Stimulated activated naive CD8-positive, alpha-beta T cell treated with anti-CD3 and anti-CD28 coated beads, Interleukin-15, Interleukin-2, amounts not matched to agents 100 U/mL and 50 U/mL, for 24 hours (primary cell): Measurements from ENCODE around the gene STYXL1.

Experiments
- ATAC-seq: fragments of 150-1000 bp; cut with Tn5 transposase; one replicate; pipeline ENCODE4 v1.10.0; 2021
- DNase-seq: peaks from one replicate; pipeline ENCODE4 v3.0.0; 2021

STYXL1 gene

GRCh38 chr7:75955331-75955955 lies 92.4 kb downstream of the STYXL1 start:
- no peak for ATAC-seq
- DNase-seq: no peak

- ATAC-seq: no peak
- no peak for DNase-seq
These were observed 93.9 kb downstream of the STYXL1 start for GRCh38 chr7:75953931-75954330.

GRCh38 chr7:75953431-75953830 lies 94.4 kb downstream of the STYXL1 start:
- ATAC-seq: no peak
- no peak for DNase-seq

- no peak for ATAC-seq
These were observed 96.3 kb downstream of the STYXL1 start for GRCh38 chr7:75951506-75951905.

GRCh38 chr7:75950111-75950681 lies 97.6 kb downstream of the STYXL1 start:
- DNase-seq: no peak

More at GRCh38 chr7:75951506-75951905, 96.3 kb downstream of the STYXL1 start:
- DNase-seq: no peak

GRCh38 chr7:75948179-75948578 lies 99.6 kb downstream of the STYXL1 start:
- no peak for ATAC-seq

More at GRCh38 chr7:75950111-75950681, 97.6 kb downstream of the STYXL1 start:
- no peak for ATAC-seq

More at GRCh38 chr7:75948179-75948578, 99.6 kb downstream of the STYXL1 start:
- DNase-seq: no peak
